H1 (cell line): ENCODE results near the gene PRELID2. TPM values are rescaled to one million over a fixed set of nuclear protein-coding genes. Genes with fewer than 3 reads are reported as not detected.

Experiments
- CTCF ChIA-PET: fragments of 300-600 bp; sonication (Branson Sonifier 250); formaldehyde crosslinking; loops from one replicate; lab custom pipeline; 2021; ENCODE audit not compliant: partially characterized antibody; lab: Charles Lee
- POLR2A ChIA-PET: fragments of 300-600 bp; sonication (Branson Sonifier 250); formaldehyde crosslinking; loops from one replicate; lab custom pipeline; 2021; ENCODE audit warnings: inconsistent platforms; ENCODE audit not compliant: partially characterized antibody; lab: Charles Lee
- DNase-seq, 2 experiments: peaks; one replicate each; pipeline versions ENCODE4 v3.0.0 to v3.0.0-alpha.2; 2010 to 2022; ENCODE audit warnings: low spot score in 2 of 2, low read depth in 1 of 2, mixed read lengths in 1 of 2
- FAIRE-seq: peaks from 2 replicates; lab custom pipeline; 2011; peaks lifted over from hg19 to GRCh38; lab: Jason Lieb, UNC
- H2AFZ ChIP-seq: 2 replicates; pipeline ENCODE4 v1.8.1; 2012; ENCODE audit warnings: low read length, inconsistent platforms
- H2AK5ac ChIP-seq: 2 replicates; pipeline ENCODE4 v1.6.1; 2013; ENCODE audit warnings: low read depth, low read length
- H2BK120ac ChIP-seq: replicated peaks from 2 replicates; pipeline ENCODE3; 2013; ENCODE audit warnings: low read depth, low read length, inconsistent platforms
- H2BK12ac ChIP-seq: 2 replicates; pipeline ENCODE4 v1.6.1; 2013; ENCODE audit warnings: low read depth, low read length
- H2BK15ac ChIP-seq: 2 replicates; pipeline ENCODE4 v1.6.1; 2013; ENCODE audit warnings: low read length
- H2BK20ac ChIP-seq: 2 replicates; pipeline ENCODE4 v1.6.1; 2013; ENCODE audit warnings: low read length
- H2BK5ac ChIP-seq: 2 replicates; pipeline ENCODE4 v1.6.1; 2013; ENCODE audit warnings: low read depth, low read length
- H3K14ac ChIP-seq: 2 replicates; pipeline ENCODE4 v1.6.1; 2013; ENCODE audit warnings: inconsistent platforms; ENCODE audit not compliant: insufficient read length
- H3K18ac ChIP-seq: 2 replicates; pipeline ENCODE4 v1.6.1; 2013; ENCODE audit warnings: low read length; ENCODE audit errors: extremely low read depth
- H3K23ac ChIP-seq: 2 replicates; pipeline ENCODE4 v1.6.1; 2013; ENCODE audit warnings: inconsistent platforms; ENCODE audit not compliant: insufficient read length
- H3K23me2 ChIP-seq: 2 replicates; pipeline ENCODE4 v1.6.1; 2013; ENCODE audit warnings: low read depth, low read length
- H3K27ac ChIP-seq: 2 replicates; pipeline ENCODE4 v1.6.1; 2011; ENCODE audit warnings: low read depth, low read length, inconsistent platforms
- H3K27me3 ChIP-seq, 4 experiments: replicated peaks in 1 of 4; 1 replicate in 1 of 4; 2 replicates in 3 of 4; pipeline versions ENCODE4 v1.6.1 to v1.8.1; 2011 to 2013; ENCODE audit warnings: low read length in 3 of 4, mild to moderate bottlenecking in 3 of 4, inconsistent platforms in 2 of 4, mixed read lengths in 2 of 4, moderate library complexity in 1 of 4; ENCODE audit not compliant: control insufficient read depth in 3 of 4, insufficient read depth in 3 of 4; ENCODE audit errors: extremely low read depth in 1 of 4
- H3K36me3 ChIP-seq, 4 experiments: 2 replicates each; pipeline versions ENCODE4 v1.6.1 to v1.8.1; 2011 to 2013; ENCODE audit warnings: mild to moderate bottlenecking in 4 of 4, low read length in 3 of 4, moderate library complexity in 2 of 4, control low read depth in 1 of 4, inconsistent platforms in 1 of 4; ENCODE audit not compliant: insufficient read depth in 4 of 4, control insufficient read depth in 2 of 4
- H3K4ac ChIP-seq: replicated peaks from 2 replicates; pipeline ENCODE3; 2013; ENCODE audit warnings: low read length, low read depth, mixed read lengths, inconsistent platforms; ENCODE audit not compliant: insufficient read length
- H3K4me1 ChIP-seq, 4 experiments: replicated peaks in 1 of 4; 1 replicate in 1 of 4; 2 replicates in 3 of 4; pipeline versions ENCODE4 v1.6.1 to v1.8.1; 2011 to 2013; ENCODE audit warnings: low read length in 3 of 4, inconsistent platforms in 2 of 4, mixed read lengths in 1 of 4; ENCODE audit not compliant: insufficient read depth in 4 of 4, control insufficient read depth in 3 of 4
- H3K4me2 ChIP-seq, 2 experiments: 2 replicates each; pipeline versions ENCODE4 v1.6.1 to v1.8.1; 2011 to 2013; ENCODE audit warnings: low read depth in 2 of 2, low read length in 2 of 2, control low read depth in 1 of 2, inconsistent platforms in 1 of 2, mild to moderate bottlenecking in 1 of 2; ENCODE audit not compliant: insufficient read depth in 1 of 2
- H3K4me3 ChIP-seq, 4 experiments: fragments of 200-600, 300-600 bp in 1 of 4; sonication (generic), shearing (Covaris generic), sonication (Bioruptor Twin) in 1 of 4; 2 replicates each; pipeline versions ENCODE4 v1.5.1 to v1.8.1; 2011 to 2016; ENCODE audit warnings: low read length in 4 of 4, low read depth in 3 of 4, control low read depth in 2 of 4, inconsistent platforms in 2 of 4, mild to moderate bottlenecking in 2 of 4, mixed read lengths in 1 of 4, moderate library complexity in 1 of 4; ENCODE audit not compliant: insufficient read depth in 2 of 4; ENCODE audit errors: extremely low read depth in 1 of 4
- H3K56ac ChIP-seq: replicated peaks from 2 replicates; pipeline ENCODE3; 2013; ENCODE audit warnings: low read depth, mild to moderate bottlenecking, mixed read lengths, low read length, inconsistent platforms; ENCODE audit not compliant: insufficient read length
- H3K79me1 ChIP-seq: 2 replicates; pipeline ENCODE4 v1.6.1; 2013; ENCODE audit warnings: low read depth, low read length, control low read depth
- H3K79me2 ChIP-seq, 2 experiments: 2 replicates each; pipeline versions ENCODE4 v1.6.1 to v1.8.1; 2012 to 2013; ENCODE audit warnings: low read length in 2 of 2, mild to moderate bottlenecking in 2 of 2, inconsistent platforms in 1 of 2; ENCODE audit not compliant: insufficient read depth in 2 of 2, control insufficient read depth in 1 of 2
- H3K9ac ChIP-seq, 4 experiments: replicated peaks in 1 of 4; 1 replicate in 1 of 4; 2 replicates in 3 of 4; pipeline versions ENCODE4 v1.6.1 to v1.8.1; 2011 to 2013; ENCODE audit warnings: low read depth in 3 of 4, low read length in 3 of 4, control low read depth in 2 of 4, mild to moderate bottlenecking in 2 of 4, moderate library complexity in 2 of 4, inconsistent platforms in 1 of 4; ENCODE audit errors: extremely low read depth in 1 of 4
- H3K9me3 ChIP-seq, 2 experiments: 2 replicates each; pipeline versions ENCODE4 v1.6.1 to v1.8.1; 2012 to 2013; ENCODE audit warnings: mild to moderate bottlenecking in 2 of 2, moderate library complexity in 2 of 2, control low read depth in 1 of 2, inconsistent platforms in 1 of 2, low read depth in 1 of 2, low read length in 1 of 2, mixed read lengths in 1 of 2; ENCODE audit not compliant: insufficient read depth in 2 of 2
- H4K20me1 ChIP-seq, 2 experiments: replicated peaks in 1 of 2; 2 replicates each; pipeline versions ENCODE3 to v1.8.1; 2011 to 2013; ENCODE audit warnings: inconsistent platforms in 2 of 2, low read length in 2 of 2, mild to moderate bottlenecking in 1 of 2; ENCODE audit not compliant: insufficient read depth in 2 of 2, control insufficient read depth in 1 of 2
- H4K5ac ChIP-seq: 2 replicates; pipeline ENCODE4 v1.6.1; 2013; ENCODE audit warnings: low read length, low read depth, mixed read lengths, inconsistent platforms; ENCODE audit not compliant: insufficient read length
- H4K8ac ChIP-seq: 2 replicates; pipeline ENCODE4 v1.8.0; 2013; ENCODE audit warnings: mild to moderate bottlenecking, moderate library complexity, low read length, inconsistent platforms; ENCODE audit not compliant: insufficient read depth; ENCODE audit errors: extremely low read depth
- H4K91ac ChIP-seq: replicated peaks from 2 replicates; pipeline ENCODE3; 2013; ENCODE audit warnings: low read length, mixed read lengths, inconsistent platforms; ENCODE audit not compliant: insufficient read length
- FOSL1 ChIP-seq: IDR thresholded peaks from 2 replicates; pipeline ENCODE4 v1.6.1; 2011; ENCODE audit warnings: mild to moderate bottlenecking, low read depth, low read length, moderate library complexity; ENCODE audit not compliant: insufficient read depth
- GABPA ChIP-seq: IDR thresholded peaks from 2 replicates; pipeline ENCODE4 v1.6.1; 2011; ENCODE audit warnings: mild to moderate bottlenecking, low read length, moderate library complexity, borderline replicate concordance; ENCODE audit not compliant: insufficient read depth
- KDM4A ChIP-seq: IDR thresholded peaks from one replicate; pipeline ENCODE4 v1.7.1; 2012; ENCODE audit warnings: low read depth, mild to moderate bottlenecking, moderate library complexity, low read length, inconsistent platforms; ENCODE audit not compliant: severe bottlenecking
- KDM5A ChIP-seq: fragments of 200-600 bp; IDR thresholded peaks from 2 replicates; pipeline ENCODE4 v1.7.1; 2012; ENCODE audit warnings: mild to moderate bottlenecking, low read length, inconsistent platforms, mixed read lengths
- NANOG ChIP-seq: IDR thresholded peaks from 2 replicates; pipeline ENCODE4 v1.6.1; 2011; ENCODE audit warnings: low read length, low read depth, mild to moderate bottlenecking, inconsistent platforms; ENCODE audit not compliant: insufficient read depth, poor library complexity, severe bottlenecking
- POLR2AphosphoS5 ChIP-seq: IDR thresholded peaks from 2 replicates; pipeline ENCODE4 v1.6.1; 2011; ENCODE audit warnings: low read depth, low read length
- POU5F1 ChIP-seq: IDR thresholded peaks from 2 replicates; pipeline ENCODE4 v1.6.1; 2011; ENCODE audit warnings: low read depth, mild to moderate bottlenecking, low read length, moderate library complexity
- RNF2 ChIP-seq: fragments of 200-900, 300-1000 bp; sonication (generic); IDR thresholded peaks from 2 replicates; pipeline ENCODE4 v1.7.1; 2016; ENCODE audit warnings: borderline replicate concordance, low read depth, mild to moderate bottlenecking, antibody characterized with exemption, low read length; ENCODE audit not compliant: poor library complexity, severe bottlenecking; ENCODE audit errors: missing control alignments
- SIX5 ChIP-seq: IDR thresholded peaks from 2 replicates; pipeline ENCODE4 v1.6.1; 2011; ENCODE audit warnings: mild to moderate bottlenecking, low read depth, low read length
- SRF ChIP-seq: IDR thresholded peaks from 2 replicates; pipeline ENCODE4 v1.6.1; 2011; ENCODE audit warnings: mild to moderate bottlenecking, low read depth, low read length, moderate library complexity
- TEAD4 ChIP-seq: IDR thresholded peaks from 2 replicates; pipeline ENCODE4 v1.6.1; 2012; ENCODE audit warnings: low read depth, low read length, inconsistent platforms, mixed read lengths
- WGBS, 2 experiments: shearing (Covaris generic) in 1 of 2; methylation state at CpG; one replicate each; pipeline versions ENCODE4 v1.1.6 to v1.1.7; 2013 to 2015; ENCODE audit warnings: low lambda C conversion rate in 2 of 2, mixed read lengths in 2 of 2, inconsistent platforms in 1 of 2, low coverage in 1 of 2, missing lambda C conversion rate in 1 of 2; ENCODE audit not compliant: insufficient replicate concordance in 2 of 2, insufficient coverage in 1 of 2, insufficient read length in 1 of 2; ENCODE audit errors: extremely low coverage in 1 of 2, missing lambda C conversion rate in 1 of 2; 5-methylcytosine and 5-hydroxymethylcytosine counted together
- polyA plus RNA-seq, 7 experiments: library from polyadenylated mRNA; depleted of rRNA in 3 of 7; stranded (reverse) in 5 of 7; unstranded in 2 of 7; fragments of >200 nt in 5 of 7; fragments of 200-250 nt in 2 of 7; gene quantifications; 1 replicate in 5 of 7; 2 replicates in 1 of 7; 4 replicates in 1 of 7; pipeline versions ENCODE4 v1.2.1 to v1.2.3, GENCODE V29; 2011 to 2013; ENCODE audit warnings: missing spikeins in 2 of 7, mixed read lengths in 2 of 7
- total RNA-seq: library from RNA; stranded (reverse); fragmentation: NEBNext Ultra II Directional; extraction: Animal tissue kit (Norgen Biotek cat#: 25700); gene quantifications from 2 replicates; pipeline ENCODE4 v1.2.1, GENCODE V29; 2021

The PRELID2 gene
- total and polyA plus RNA-seq, 2 of the 8 experiments (the other 6 are each of a cell fraction or from before 2014, with no cell fraction given): 2.2 to 7.8 TPM

- Histone ChIP-seq H4K20me1 (no peaks in the 10 kb centered on the region), H3K79me1 (no peaks in the 10 kb centered on the region), H3K4me1 (peaks cover 2 to 6% (median 4%) of the 10 kb centered on the region in 4 experiments; a peak in 4 of 7 replicates), H3K23ac (no peak overlapping the region), H2BK20ac (no peak overlapping the region), H2BK15ac (no peak overlapping the region), H3K9ac (no peak overlapping the region), H4K91ac (no peak overlapping the region), H3K56ac (no peak overlapping the region), H2BK5ac (no peak overlapping the region), H3K27ac (no peak overlapping the region), H2AK5ac (no peak overlapping the region), H2BK12ac (no peak overlapping the region), H3K79me2 (no peaks in the 10 kb centered on the region), H3K9me3 (no peaks in the 10 kb centered on the region), H4K5ac (no peak overlapping the region), H3K23me2 (peaks cover 11% of the 10 kb centered on the region; the same call in 1 of the 2 replicates), H2AFZ (no peak overlapping the region), H3K4ac (no peak overlapping the region), H3K4me3 (no peak overlapping the region), H3K36me3 (no peaks in the 10 kb centered on the region), H3K18ac (no peak overlapping the region), H3K27me3 (peaks cover 0 to 18% (median 16%) of the 10 kb centered on the region in 4 experiments; a peak in 6 of 7 replicates), H4K8ac (no peak overlapping the region), H3K14ac (no peak overlapping the region), H3K4me2 (no peak overlapping the region), H2BK120ac (no peak overlapping the region)
- ChIA-PET CTCF (interaction anchor here (0.8 to 3.2 kb wide), 4 partner anchors 12 to 213 kb away, joined by 3 to 14 read pairs (median 4); no protein-coding TSS in a partner anchor), POLR2A (no interaction called here)
- TF ChIP-seq SRF: no peak
- no peak for TF ChIP-seq KDM5A
- TF ChIP-seq POU5F1: no peak
- TF ChIP-seq POLR2AphosphoS5: no peak
- no peak for TF ChIP-seq GABPA
- no peak for TF ChIP-seq SIX5
- TF ChIP-seq KDM4A: no peak
- TF ChIP-seq RNF2: no peak
- TF ChIP-seq NANOG: no peak
- no peak for TF ChIP-seq TEAD4
- no peak for TF ChIP-seq FOSL1
- no peak for DNase-seq
- no peak for FAIRE-seq
- 82% methylated on average over 6 of the region's 6 CpGs; no CpG with 5 or more reads in 1 of the 2 experiments for WGBS, 2 experiments
Observed at GRCh38 chr5:145838276-145838675, 3.1 kb upstream of the PRELID2 start.
